ENCODE results near the gene SRPK3. TPM values are rescaled to one million over a fixed set of nuclear protein-coding genes. Genes with fewer than 3 reads are reported as not detected.

The SRPK3 gene, protein sequence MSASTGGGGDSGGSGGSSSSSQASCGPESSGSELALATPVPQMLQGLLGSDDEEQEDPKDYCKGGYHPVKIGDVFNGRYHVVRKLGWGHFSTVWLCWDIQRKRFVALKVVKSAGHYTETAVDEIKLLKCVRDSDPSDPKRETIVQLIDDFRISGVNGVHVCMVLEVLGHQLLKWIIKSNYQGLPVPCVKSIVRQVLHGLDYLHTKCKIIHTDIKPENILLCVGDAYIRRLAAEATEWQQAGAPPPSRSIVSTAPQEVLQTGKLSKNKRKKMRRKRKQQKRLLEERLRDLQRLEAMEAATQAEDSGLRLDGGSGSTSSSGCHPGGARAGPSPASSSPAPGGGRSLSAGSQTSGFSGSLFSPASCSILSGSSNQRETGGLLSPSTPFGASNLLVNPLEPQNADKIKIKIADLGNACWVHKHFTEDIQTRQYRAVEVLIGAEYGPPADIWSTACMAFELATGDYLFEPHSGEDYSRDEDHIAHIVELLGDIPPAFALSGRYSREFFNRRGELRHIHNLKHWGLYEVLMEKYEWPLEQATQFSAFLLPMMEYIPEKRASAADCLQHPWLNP
- 0.46 TPM for total RNA-seq

DNA sequence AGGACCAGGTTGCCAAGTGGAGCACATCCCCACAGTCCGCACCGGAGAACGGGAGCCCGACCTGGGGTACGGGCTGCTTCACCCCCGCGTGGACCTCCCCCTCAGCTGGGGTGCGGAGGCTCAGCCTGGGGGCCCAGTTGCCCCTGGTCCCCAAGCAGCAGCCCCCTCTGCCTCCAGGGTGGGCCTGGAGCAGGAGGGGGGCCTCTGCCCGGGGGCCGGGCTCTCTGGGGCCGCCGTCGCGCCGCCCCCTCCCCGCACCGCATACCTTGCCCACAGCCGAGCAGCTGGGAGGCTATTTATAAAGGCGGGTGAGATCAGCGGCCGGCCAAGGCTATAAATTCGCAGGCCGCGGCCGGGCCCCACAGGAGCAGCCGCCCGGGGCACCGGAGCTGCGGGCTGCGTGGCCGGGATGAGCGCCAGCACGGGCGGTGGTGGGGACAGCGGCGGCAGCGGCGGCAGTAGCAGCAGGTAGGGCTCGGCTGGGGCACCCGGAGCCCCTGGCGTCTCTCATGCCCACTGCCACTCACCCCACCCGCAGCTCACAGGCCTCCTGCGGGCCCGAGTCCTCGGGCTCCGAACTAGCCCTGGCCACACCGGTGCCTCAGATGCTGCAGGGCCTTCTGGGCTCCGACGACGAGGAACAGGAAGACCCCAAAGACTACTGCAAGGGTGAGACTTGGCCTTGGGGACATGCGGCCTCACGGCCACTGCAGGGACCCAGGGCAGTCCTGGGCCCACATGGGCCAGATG lies at the start of gene SRPK3:
SRPK3 (plus strand) TSS at position 364 of the 750 bp plus-strand sequence; CDS start at position 410, 46 bp downstream.

GRCh38 chrX:153763989-153764755 lies 16.7 kb upstream of the SRPK3 start, which contains the start of gene PLXNB3:
Gene PLXNB3 (plus strand): TSS chrX:153764249. CDS start chrX:153765536, 1,287 bp downstream.

GRCh38 chrX:153794018-153794896 lies 13.4 kb downstream of the SRPK3 start, which contains the start of the genes IDH3G and SSR4:
Gene IDH3G (minus strand): TSS chrX:153794375. CDS start chrX:153794326, 49 bp downstream.
Gene SSR4 (plus strand): TSS chrX:153794668. CDS start chrX:153794688, 20 bp downstream.

GRCh38 chrX:153829799-153830639 lies 49.2 kb downstream of the SRPK3 start, which contains the start of gene PDZD4:
Gene PDZD4 (minus strand): TSS chrX:153830544. CDS start chrX:153830298, 246 bp downstream.

Other genes starting within 250 kb of the SRPK3 start
- 19.6 TPM for gene CCNQ, start 181.9 kb upstream of the SRPK3 start, total RNA-seq
- gene DUSP9, start 133.8 kb upstream of the SRPK3 start, total RNA-seq: 2.8 TPM
- 52.6 TPM for gene PNCK, start 107.2 kb upstream of the SRPK3 start, total RNA-seq
- gene SLC6A8, start 93.1 kb upstream of the SRPK3 start, total RNA-seq: 22.8 TPM
- 87.9 TPM for gene BCAP31, start 56.7 kb upstream of the SRPK3 start, total RNA-seq
- gene ABCD1, start 56.2 kb upstream of the SRPK3 start, total RNA-seq: 5.1 TPM
- 4.6 TPM for gene PLXNB3, start 16.8 kb upstream of the SRPK3 start, total RNA-seq
- gene IDH3G, start 13.3 kb downstream of the SRPK3 start, total RNA-seq: 42.0 TPM
- gene SSR4, start 13.6 kb downstream of the SRPK3 start, total RNA-seq: 80.5 TPM
- 125 TPM for gene PDZD4, start 49.5 kb downstream of the SRPK3 start, total RNA-seq
- gene L1CAM, start 105.1 kb downstream of the SRPK3 start, total RNA-seq: 182 TPM
- not detected for gene AVPR2, start 123.6 kb downstream of the SRPK3 start, total RNA-seq
- 11.1 TPM for gene ARHGAP4, start 145.2 kb downstream of the SRPK3 start, total RNA-seq
- 26.1 TPM for gene NAA10, start 154.0 kb downstream of the SRPK3 start, total RNA-seq
- 7.8 TPM for gene RENBP, start 163.6 kb downstream of the SRPK3 start, total RNA-seq
- gene HCFC1, start 190.8 kb downstream of the SRPK3 start, total RNA-seq: 15.2 TPM
- 2.1 TPM for gene TMEM187, start 191.7 kb downstream of the SRPK3 start, total RNA-seq
- gene IRAK1, start 238.9 kb downstream of the SRPK3 start, total RNA-seq: 10.8 TPM

Data from diencephalon (tissue), 1 donor.